GM12878 (cell line): ENCODE data around the gene RHOT1. TPM values are rescaled to one million over a fixed set of nuclear protein-coding genes. Genes with fewer than 3 reads are reported as not detected.
A peak's percentile ranks its signal among the peaks of the same experiment; 100 is the strongest.

Experiments
- ATAC-seq: fragments of 200-7000 bp; cut with Tn5 transposase; 3 replicates; pipeline ENCODE4 v1.9.1; 2020; ENCODE audit warnings: mild to moderate bottlenecking, moderate library complexity
- BruUV-seq: library from RNA; stranded (reverse); fragments of 400-500 nt; replicated peaks from 2 replicates; lab custom pipeline; 2021; lab: Mats Ljungman, UMichigan
- CTCF ChIA-PET: fragments of 300-600 bp; sonication (Branson Sonifier 250); formaldehyde crosslinking; extraction: SDS; loops from one replicate; lab custom pipeline; 2021; ENCODE audit warnings: inconsistent platforms; lab: Yijun Ruan, JAX
- POLR2A ChIA-PET: fragments of 350-600 bp; formaldehyde crosslinking; extraction: SDS; loops from one replicate; lab custom pipeline; 2021; ENCODE audit warnings: inconsistent platforms; lab: Charles Lee
- RAD21 ChIA-PET: fragments of 300-600 bp; sonication (Branson Sonifier 250); formaldehyde crosslinking; loops from one replicate; lab custom pipeline; 2023; ENCODE audit warnings: antibody characterized with exemption; ENCODE audit not compliant: unreplicated experiment; lab: Charles Lee
- SMC1A ChIA-PET: fragments of 300-600 bp; sonication (Branson Sonifier 250); formaldehyde crosslinking; loops from one replicate; lab custom pipeline; 2023; ENCODE audit not compliant: unreplicated experiment, uncharacterized antibody; lab: Charles Lee
- DNase-seq: peaks from one replicate; pipeline ENCODE4 v3.0.0-alpha.2; 2011; ENCODE audit warnings: low read depth, low spot score
- FAIRE-seq: peaks from 3 replicates; lab custom pipeline; 2011; peaks lifted over from hg19 to GRCh38; lab: Jason Lieb, UNC
- H2AFZ ChIP-seq: 2 replicates; pipeline ENCODE4 v1.6.0; 2011; ENCODE audit warnings: low read depth, low read length, control low read depth; ENCODE audit not compliant: control insufficient read depth
- H3K27ac ChIP-seq: 2 replicates; pipeline ENCODE4 v1.5.1; 2011; ENCODE audit warnings: control low read depth; ENCODE audit not compliant: control insufficient read depth, insufficient read depth
- H3K27me3 ChIP-seq, 2 experiments: replicated peaks in 1 of 2; 2 replicates each; pipeline versions ENCODE4 v1.6.0 to v1.6.1; 2011; ENCODE audit warnings: low read length in 1 of 2; ENCODE audit not compliant: control insufficient read depth in 2 of 2, insufficient read depth in 2 of 2
- H3K36me3 ChIP-seq, 2 experiments: 2 replicates each; pipeline ENCODE4 v1.5.1; 2011; ENCODE audit warnings: low read length in 1 of 2; ENCODE audit not compliant: control insufficient read depth in 2 of 2, insufficient read depth in 2 of 2
- H3K4me1 ChIP-seq: 2 replicates; pipeline ENCODE4 v1.6.1; 2011; ENCODE audit warnings: mild to moderate bottlenecking, low read length, moderate library complexity, mixed read lengths; ENCODE audit not compliant: control insufficient read depth, insufficient read depth
- H3K4me2 ChIP-seq: 2 replicates; pipeline ENCODE4 v1.6.0; 2011; ENCODE audit warnings: control low read depth; ENCODE audit not compliant: control insufficient read depth, insufficient read depth
- H3K4me3 ChIP-seq: fragments of 200-600 bp; sonication (generic); 2 replicates; pipeline ENCODE4 v1.5.1; 2016
- H3K79me2 ChIP-seq: 2 replicates; pipeline ENCODE4 v1.6.0; 2011; ENCODE audit warnings: low read length; ENCODE audit not compliant: control insufficient read depth, insufficient read depth
- H3K9ac ChIP-seq: 2 replicates; pipeline ENCODE4 v1.8.0; 2011; ENCODE audit warnings: low read length, control low read depth, mixed read lengths; ENCODE audit not compliant: control insufficient read depth, insufficient read depth
- H3K9me3 ChIP-seq: replicated peaks from 3 replicates; pipeline ENCODE4 v1.5.1; 2011; ENCODE audit warnings: mild to moderate bottlenecking, low read length; ENCODE audit not compliant: control insufficient read depth, insufficient read depth
- H4K20me1 ChIP-seq: 2 replicates; pipeline ENCODE4 v1.6.0; 2011; ENCODE audit not compliant: control insufficient read depth, insufficient read depth
- BACH1 ChIP-seq: fragments of 450-650 bp; IDR thresholded peaks from 2 replicates; pipeline ENCODE4 v1.6.1; 2017; ENCODE audit warnings: mild to moderate bottlenecking, borderline replicate concordance
- CREB1 ChIP-seq: IDR thresholded peaks from 2 replicates; pipeline ENCODE4 v1.6.1; 2012; ENCODE audit warnings: low read depth, mild to moderate bottlenecking, inconsistent platforms
- CREM ChIP-seq: IDR thresholded peaks from 2 replicates; pipeline ENCODE4 v1.6.1; 2014; ENCODE audit warnings: antibody characterized with exemption, low read depth
- KAT2A ChIP-seq: conservative IDR thresholded peaks from 2 replicates; pipeline ENCODE4 v1.6.1; 2011; ENCODE audit warnings: low read depth, low read length; ENCODE audit not compliant: control insufficient read depth
- SUPT20H ChIP-seq: IDR thresholded peaks from 2 replicates; pipeline ENCODE4 v1.6.1; 2011; ENCODE audit warnings: low read depth, mild to moderate bottlenecking, low read length, moderate library complexity, borderline replicate concordance; ENCODE audit not compliant: control insufficient read depth
- ZBTB33 ChIP-seq: fragments of 450-650 bp; IDR thresholded peaks from 2 replicates; pipeline ENCODE4 v1.6.1; 2017; ENCODE audit warnings: mild to moderate bottlenecking
- ZNF592 ChIP-seq: fragments of 450-650 bp; IDR thresholded peaks from 2 replicates; pipeline ENCODE4 v1.6.1; 2017; ENCODE audit warnings: mild to moderate bottlenecking, moderate library complexity
- WGBS: methylation state at CpG from one replicate; pipeline ENCODE4 v1.1.6; 2016; ENCODE audit warnings: low lambda C conversion rate; ENCODE audit not compliant: insufficient replicate concordance, insufficient coverage; ENCODE audit errors: missing lambda C conversion rate; 5-methylcytosine and 5-hydroxymethylcytosine counted together
- in situ Hi-C: fragments of 300-500 bp; cut with MboI; formaldehyde crosslinking; loops from 9 replicates; pipeline ENCODE4 v1.14.3; 2018; ENCODE audit warnings: mixed read lengths
- intact Hi-C: fragments of 100-400 bp; cut with micrococcal nuclease; formaldehyde crosslinking; loops from one replicate; pipeline ENCODE4 v1.14.2; 2022; ENCODE audit not compliant: unreplicated experiment
- polyA plus RNA-seq, 11 experiments: library from polyadenylated mRNA; depleted of rRNA in 4 of 11; unstranded in 6 of 11; stranded (reverse) in 5 of 11; fragments of >200 nt; fragmentation: Nextera tagmentation in 4 of 11; fragmentation: Illumina TruSeq in 1 of 11; extraction: Ambion mirVana in 4 of 11; extraction: Trizol in 1 of 11; gene quantifications; 1 replicate in 1 of 11; 2 replicates in 10 of 11; pipeline versions ENCODE4 v1.2.1 to v1.2.3, GENCODE V29; 2011 to 2016; ENCODE audit warnings: inconsistent platforms in 2 of 11, missing spikeins in 2 of 11, low read depth in 1 of 11
- total RNA-seq, 4 experiments: library from RNA; depleted of rRNA in 3 of 4; stranded (reverse); fragments of >200 nt in 3 of 4; fragmentation: Illumina TruSeq in 1 of 4; extraction: Trizol in 1 of 4; gene quantifications; 2 replicates each; pipeline versions ENCODE4 v1.2.1 to v1.2.3, GENCODE V29; 2013 to 2021
- TF ChIP-seq, protein P1 (sequence below): fragments of 450-650 bp; IDR thresholded peaks from 2 replicates; pipeline ENCODE4 v1.6.1; 2018; ENCODE audit warnings: borderline replicate concordance, mild to moderate bottlenecking; ENCODE audit not compliant: partially characterized antibody
- TF ChIP-seq, protein P2 (sequence below): fragments of 450-650 bp; formaldehyde crosslinking; IDR thresholded peaks from 2 replicates; pipeline ENCODE4 v1.4.0; 2022; ENCODE audit warnings: mild to moderate bottlenecking, moderate library complexity

The RHOT1 gene
- total and polyA plus RNA-seq, 10 of the 15 experiments (the other 5 are each of a cell fraction or from before 2014, with no cell fraction given): 13.3 to 68.2 (median 22.8) TPM

DNA sequence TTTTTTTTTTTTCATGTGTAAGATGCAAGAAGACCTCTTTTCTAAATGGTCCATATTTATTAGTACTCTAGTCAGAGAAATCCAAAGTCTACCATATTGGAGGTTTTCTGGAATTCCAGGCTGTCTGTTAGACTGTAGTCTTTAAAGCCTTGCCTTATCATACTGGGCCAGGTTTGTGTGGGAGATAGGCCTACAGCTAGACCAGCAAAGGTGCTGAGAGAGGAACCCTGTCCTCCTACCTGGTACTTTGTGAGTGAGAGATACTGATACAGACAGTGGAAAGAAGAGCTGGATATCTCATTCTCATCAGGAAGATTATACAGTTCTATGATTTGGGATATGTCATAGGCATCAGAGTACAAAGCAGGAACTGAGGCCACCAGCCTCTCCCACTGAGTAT is 8.1 kb downstream of the RHOT1 start (continued):
- TF ChIP-seq ZBTB33: no peak

DNA sequence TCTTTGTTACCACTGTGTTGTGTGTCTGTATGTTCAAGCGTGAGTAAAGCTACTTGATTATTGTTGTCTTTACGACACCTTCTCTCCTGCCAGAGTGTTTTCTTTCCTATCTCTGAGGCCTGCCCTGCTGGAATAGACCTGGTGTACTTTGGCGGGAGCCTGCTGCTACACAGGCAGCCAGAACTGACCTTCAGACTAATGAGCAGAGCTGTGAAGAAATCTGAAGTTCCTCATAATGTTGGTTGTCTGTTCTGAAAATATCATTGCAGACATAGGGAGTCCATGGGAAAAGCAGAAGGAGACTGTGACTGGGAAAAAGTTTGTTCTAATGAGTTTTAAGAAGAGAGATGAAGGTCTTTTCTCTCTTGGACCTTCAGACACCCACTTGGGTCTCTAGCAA is 9.8 kb downstream of the RHOT1 start:
- ChIA-PET CTCF (no interaction called here), RAD21 (no interaction called here), POLR2A (no interaction called here), SMC1A (no interaction called here)
- in situ Hi-C loops: no loop called here
- H3K4me1 ChIP-seq: no peaks in the 10 kb centered on the region
- H4K20me1 ChIP-seq: no peaks in the 10 kb centered on the region
- 97% methylated on average over 3 of the region's 3 CpGs for WGBS
- no peak overlapping the region for H3K9ac ChIP-seq
- H3K4me2 ChIP-seq: no peak overlapping the region
- intact Hi-C loops: no loop called here
- ATAC-seq (no peak), FAIRE-seq (no peak), DNase-seq (no peak)
- no peak overlapping the region for H3K4me3 ChIP-seq
- peaks cover 0 to 6% of the 10 kb centered on the region in 2 experiments; a peak in 2 of 4 replicates for H3K36me3 ChIP-seq
- no peak overlapping the region for H3K27ac ChIP-seq
- no peaks in the 10 kb centered on the region for H3K9me3 ChIP-seq
- H3K79me2 ChIP-seq: peaks cover 6% of the 10 kb centered on the region
- H2AFZ ChIP-seq: no peak overlapping the region
- H3K27me3 ChIP-seq: no peaks in the 10 kb centered on the region
- TSS peak; percentile 29 for BruUV-seq
- TF ChIP-seq KAT2A (no peak), CREM (no peak), ZNF592 (no peak), CREB1 (no peak), BACH1 (no peak), SUPT20H (no peak)
- TF ChIP-seq, protein P1, sequence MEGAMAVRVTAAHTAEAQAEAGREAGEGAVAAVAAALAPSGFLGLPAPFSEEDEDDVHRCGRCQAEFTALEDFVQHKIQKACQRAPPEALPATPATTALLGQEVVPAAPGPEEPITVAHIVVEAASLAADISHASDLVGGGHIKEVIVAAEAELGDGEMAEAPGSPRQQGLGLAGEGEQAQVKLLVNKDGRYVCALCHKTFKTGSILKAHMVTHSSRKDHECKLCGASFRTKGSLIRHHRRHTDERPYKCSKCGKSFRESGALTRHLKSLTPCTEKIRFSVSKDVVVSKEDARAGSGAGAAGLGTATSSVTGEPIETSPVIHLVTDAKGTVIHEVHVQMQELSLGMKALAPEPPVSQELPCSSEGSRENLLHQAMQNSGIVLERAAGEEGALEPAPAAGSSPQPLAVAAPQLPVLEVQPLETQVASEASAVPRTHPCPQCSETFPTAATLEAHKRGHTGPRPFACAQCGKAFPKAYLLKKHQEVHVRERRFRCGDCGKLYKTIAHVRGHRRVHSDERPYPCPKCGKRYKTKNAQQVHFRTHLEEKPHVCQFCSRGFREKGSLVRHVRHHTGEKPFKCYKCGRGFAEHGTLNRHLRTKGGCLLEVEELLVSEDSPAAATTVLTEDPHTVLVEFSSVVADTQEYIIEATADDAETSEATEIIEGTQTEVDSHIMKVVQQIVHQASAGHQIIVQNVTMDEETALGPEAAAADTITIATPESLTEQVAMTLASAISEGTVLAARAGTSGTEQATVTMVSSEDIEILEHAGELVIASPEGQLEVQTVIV: no peak
- TF ChIP-seq, protein P2, sequence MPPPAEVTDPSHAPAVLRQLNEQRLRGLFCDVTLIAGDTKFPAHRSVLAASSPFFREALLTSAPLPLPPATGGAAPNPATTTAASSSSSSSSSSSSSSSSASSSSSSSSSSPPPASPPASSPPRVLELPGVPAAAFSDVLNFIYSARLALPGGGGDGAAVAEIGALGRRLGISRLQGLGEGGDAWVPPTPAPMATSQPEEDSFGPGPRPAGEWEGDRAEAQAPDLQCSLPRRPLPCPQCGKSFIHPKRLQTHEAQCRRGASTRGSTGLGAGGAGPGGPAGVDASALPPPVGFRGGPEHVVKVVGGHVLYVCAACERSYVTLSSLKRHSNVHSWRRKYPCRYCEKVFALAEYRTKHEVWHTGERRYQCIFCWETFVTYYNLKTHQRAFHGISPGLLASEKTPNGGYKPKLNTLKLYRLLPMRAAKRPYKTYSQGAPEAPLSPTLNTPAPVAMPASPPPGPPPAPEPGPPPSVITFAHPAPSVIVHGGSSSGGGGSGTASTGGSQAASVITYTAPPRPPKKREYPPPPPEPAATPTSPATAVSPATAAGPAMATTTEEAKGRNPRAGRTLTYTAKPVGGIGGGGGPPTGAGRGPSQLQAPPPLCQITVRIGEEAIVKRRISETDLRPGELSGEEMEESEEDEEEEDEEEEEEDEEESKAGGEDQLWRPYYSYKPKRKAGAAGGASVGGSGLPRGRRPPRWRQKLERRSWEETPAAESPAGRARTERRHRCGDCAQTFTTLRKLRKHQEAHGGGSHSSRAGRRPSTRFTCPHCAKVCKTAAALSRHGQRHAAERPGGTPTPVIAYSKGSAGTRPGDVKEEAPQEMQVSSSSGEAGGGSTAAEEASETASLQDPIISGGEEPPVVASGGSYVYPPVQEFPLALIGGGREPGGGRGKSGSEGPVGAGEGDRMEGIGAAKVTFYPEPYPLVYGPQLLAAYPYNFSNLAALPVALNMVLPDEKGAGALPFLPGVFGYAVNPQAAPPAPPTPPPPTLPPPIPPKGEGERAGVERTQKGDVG (CRISPR knock-in tag): no peak
